ENCODE measurements around the gene SIRPG. TPM values are rescaled to one million over a fixed set of nuclear protein-coding genes. Genes with fewer than 3 reads are reported as not detected.
"Not testable (repeated sequence)": the region's sequence is repeated elsewhere in the genome, so short reads cannot be mapped to it uniquely, and the experiment has no call there.

SIRPG gene
- total and polyA plus RNA-seq, 2 donors: 26.0 to 51.0 TPM

DNA sequence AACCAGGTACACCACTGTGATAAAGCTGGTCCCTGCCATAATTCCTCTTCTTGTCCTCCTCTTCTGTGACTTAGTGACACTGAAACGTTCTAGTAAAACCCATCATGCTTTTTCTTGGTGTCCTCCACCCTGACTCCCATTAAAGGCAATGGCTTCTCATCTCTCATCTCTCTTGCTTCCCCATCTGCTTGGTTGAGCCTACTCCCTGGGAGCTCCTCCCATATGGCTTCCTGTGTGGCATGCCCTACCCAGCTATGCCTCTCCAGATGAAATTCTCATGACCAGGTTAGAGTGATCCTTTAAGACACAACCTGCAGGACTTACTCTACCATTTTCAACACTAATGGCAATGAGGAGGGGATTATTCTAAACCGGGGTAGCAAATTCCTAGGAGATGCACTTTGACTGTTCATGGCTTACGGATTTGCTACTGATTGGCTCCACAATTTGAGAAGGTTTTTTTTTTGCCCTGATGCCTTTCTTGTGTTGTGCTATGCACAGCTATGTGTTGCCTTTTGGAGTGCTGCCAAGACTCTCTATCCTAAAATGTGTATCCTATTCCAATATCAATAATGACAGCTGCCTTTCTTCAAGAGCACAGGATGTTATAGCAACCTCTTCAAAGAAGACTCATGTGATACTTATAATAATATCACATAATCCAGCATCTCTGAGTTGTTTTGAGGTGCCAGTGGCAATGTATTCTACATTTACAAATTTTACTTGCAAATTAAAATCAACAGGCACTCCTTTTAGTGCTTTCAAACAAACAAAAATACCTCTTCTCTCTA lies 6.1 kb downstream of the SIRPG start:
- no peak overlapping the region for H3K4me3 ChIP-seq (ENCODE audit: low read length in 2 of 2)
- WGBS: 84% methylated on average over 3 of the region's 3 CpGs
- no peaks in the 10 kb centered on the region for H3K36me3 ChIP-seq (ENCODE audit: control insufficient read depth in 2 of 2, insufficient read depth in 2 of 2, low read length in 1 of 2)
- H3K9me3 ChIP-seq (ENCODE audit: control insufficient read depth in 2 of 2, insufficient read depth in 1 of 2, low read length in 1 of 2): peaks cover 1 to 2% of the 10 kb centered on the region in 2 donors
- no peak overlapping the region for H3K27ac ChIP-seq (ENCODE audit: low read depth in 1 of 2, low read length in 1 of 2)
- H3K4me1 ChIP-seq (ENCODE audit: control insufficient read depth in 2 of 2, insufficient read depth in 2 of 2, low read length in 2 of 2): peaks cover 0 to 10% of the 10 kb centered on the region in 2 donors
- no peaks in the 10 kb centered on the region for H3K27me3 ChIP-seq (ENCODE audit: control insufficient read depth in 2 of 2, insufficient read depth in 1 of 2, low read length in 1 of 2)
- no peak for DNase-seq (ENCODE audit: low read depth in 6 of 9, low spot score in 9 of 9)

- 94% methylated on average over 5 of the region's 5 CpGs for WGBS
Observed at GRCh38 chr20:1648101-1648500, 9.5 kb downstream of the SIRPG start.

DNA sequence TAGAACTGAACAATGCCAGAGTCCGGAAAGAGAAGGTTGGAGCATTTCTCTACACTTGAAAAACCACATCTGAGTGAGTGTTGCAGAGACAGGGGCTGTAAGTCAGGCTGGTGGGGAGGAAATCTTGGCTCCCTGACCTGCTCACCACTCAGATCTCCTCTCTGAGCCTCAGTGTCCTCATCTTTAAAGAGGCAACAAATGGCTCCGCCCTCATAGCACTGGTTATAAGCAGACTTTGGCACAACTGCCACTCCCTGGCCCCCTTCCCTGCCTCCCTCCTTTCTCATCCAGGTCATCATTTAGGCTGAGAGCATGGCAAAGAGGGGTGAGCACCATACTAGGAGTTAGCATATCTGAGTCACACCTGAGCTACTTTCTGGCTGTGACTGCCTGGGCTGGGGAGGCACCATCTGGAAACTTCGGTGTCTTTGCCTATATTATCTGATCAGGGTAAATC lies 10.6 kb downstream of the SIRPG start:
- Histone ChIP-seq H3K4me3 (ENCODE audit: low read length in 2 of 2) (no peak overlapping the region), H3K36me3 (ENCODE audit: control insufficient read depth in 2 of 2, insufficient read depth in 2 of 2, low read length in 1 of 2) (no peaks in the 10 kb centered on the region), H3K9me3 (ENCODE audit: control insufficient read depth in 2 of 2, insufficient read depth in 1 of 2, low read length in 1 of 2) (no peaks in the 10 kb centered on the region), H3K27ac (ENCODE audit: low read depth in 1 of 2, low read length in 1 of 2) (no peak overlapping the region), H3K4me1 (ENCODE audit: control insufficient read depth in 2 of 2, insufficient read depth in 2 of 2, low read length in 2 of 2) (peaks cover 0 to 10% of the 10 kb centered on the region in 2 donors), H3K27me3 (ENCODE audit: control insufficient read depth in 2 of 2, insufficient read depth in 1 of 2, low read length in 1 of 2) (no peaks in the 10 kb centered on the region)
- DNase-seq (ENCODE audit: low read depth in 6 of 9, low spot score in 9 of 9): no peak
- WGBS: 87% methylated on average over 3 of the region's 3 CpGs

More at GRCh38 chr20:1648101-1648500, 9.5 kb downstream of the SIRPG start:
- Histone ChIP-seq H3K27me3 (ENCODE audit: control insufficient read depth in 2 of 2, insufficient read depth in 1 of 2, low read length in 1 of 2) (no peaks in the 10 kb centered on the region), H3K36me3 (ENCODE audit: control insufficient read depth in 2 of 2, insufficient read depth in 2 of 2, low read length in 1 of 2) (no peaks in the 10 kb centered on the region), H3K4me1 (ENCODE audit: control insufficient read depth in 2 of 2, insufficient read depth in 2 of 2, low read length in 2 of 2) (peaks cover 0 to 10% of the 10 kb centered on the region in 2 donors), H3K27ac (ENCODE audit: low read depth in 1 of 2, low read length in 1 of 2) (no peak overlapping the region), H3K4me3 (ENCODE audit: low read length in 2 of 2) (no peak overlapping the region), H3K9me3 (ENCODE audit: control insufficient read depth in 2 of 2, insufficient read depth in 1 of 2, low read length in 1 of 2) (no peaks in the 10 kb centered on the region)
- DNase-seq (ENCODE audit: low read depth in 6 of 9, low spot score in 9 of 9): no peak

GRCh38 chr20:1644101-1644962 lies 13.2 kb downstream of the SIRPG start:
- DNase-seq (ENCODE audit: low read depth in 6 of 9, low spot score in 9 of 9): no peak
- WGBS: 96% methylated on average over 8 of the region's 8 CpGs
- Histone ChIP-seq H3K4me3 (ENCODE audit: low read length in 2 of 2) (no peak overlapping the region), H3K9me3 (ENCODE audit: control insufficient read depth in 2 of 2, insufficient read depth in 1 of 2, low read length in 1 of 2) (no peaks in the 10 kb centered on the region), H3K36me3 (ENCODE audit: control insufficient read depth in 2 of 2, insufficient read depth in 2 of 2, low read length in 1 of 2) (no peaks in the 10 kb centered on the region), H3K27me3 (ENCODE audit: control insufficient read depth in 2 of 2, insufficient read depth in 1 of 2, low read length in 1 of 2) (no peaks in the 10 kb centered on the region), H3K4me1 (ENCODE audit: control insufficient read depth in 2 of 2, insufficient read depth in 2 of 2, low read length in 2 of 2) (peaks cover 0 to 3% of the 10 kb centered on the region in 2 donors), H3K27ac (ENCODE audit: low read depth in 1 of 2, low read length in 1 of 2) (no peak overlapping the region)

- not testable (repeated sequence) for H3K27ac ChIP-seq (ENCODE audit: low read depth in 1 of 2, low read length in 1 of 2); H3K4me1 ChIP-seq (ENCODE audit: control insufficient read depth in 2 of 2, insufficient read depth in 2 of 2, low read length in 2 of 2); DNase-seq (ENCODE audit: low read depth in 6 of 9, low spot score in 9 of 9); H3K27me3 ChIP-seq (ENCODE audit: control insufficient read depth in 2 of 2, insufficient read depth in 1 of 2, low read length in 1 of 2); H3K9me3 ChIP-seq (ENCODE audit: control insufficient read depth in 2 of 2, insufficient read depth in 1 of 2, low read length in 1 of 2); H3K4me3 ChIP-seq (ENCODE audit: low read length in 2 of 2); H3K36me3 ChIP-seq (ENCODE audit: control insufficient read depth in 2 of 2, insufficient read depth in 2 of 2, low read length in 1 of 2)
- WGBS: 97% methylated on average over 2 of the region's 2 CpGs
Observed at GRCh38 chr20:1638643-1639042, 18.9 kb downstream of the SIRPG start.

DNA sequence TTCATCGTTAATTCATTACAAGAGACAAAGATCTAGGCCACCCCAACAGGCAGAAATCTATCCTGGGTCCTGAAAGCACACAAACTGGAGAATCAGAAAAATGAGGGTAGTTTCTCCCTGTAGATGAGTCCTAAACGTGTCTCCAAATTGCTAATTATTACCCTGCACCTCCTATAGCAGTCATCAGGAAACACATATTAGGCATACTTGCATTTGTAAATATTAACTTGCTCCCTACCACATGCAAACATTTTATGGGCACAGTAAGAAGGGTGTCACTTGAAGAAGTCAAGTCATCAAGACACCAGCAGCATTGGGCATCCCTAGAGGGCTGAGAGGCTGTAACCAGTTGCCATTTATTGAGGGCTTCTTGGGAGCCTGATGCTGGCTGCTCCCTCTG lies 19.8 kb downstream of the SIRPG start:
- Histone ChIP-seq H3K4me3 (ENCODE audit: low read length in 2 of 2) (no peak overlapping the region), H3K4me1 (ENCODE audit: control insufficient read depth in 2 of 2, insufficient read depth in 2 of 2, low read length in 2 of 2) (no peaks in the 10 kb centered on the region), H3K36me3 (ENCODE audit: control insufficient read depth in 2 of 2, insufficient read depth in 2 of 2, low read length in 1 of 2) (no peaks in the 10 kb centered on the region), H3K9me3 (ENCODE audit: control insufficient read depth in 2 of 2, insufficient read depth in 1 of 2, low read length in 1 of 2) (no peaks in the 10 kb centered on the region), H3K27ac (ENCODE audit: low read depth in 1 of 2, low read length in 1 of 2) (no peak overlapping the region), H3K27me3 (ENCODE audit: control insufficient read depth in 2 of 2, insufficient read depth in 1 of 2, low read length in 1 of 2) (no peaks in the 10 kb centered on the region)
- DNase-seq (ENCODE audit: low read depth in 6 of 9, low spot score in 9 of 9): no peak
- WGBS: 95% methylated on average over 2 of the region's 2 CpGs

GRCh38 chr20:1637226-1637625 lies 20.4 kb downstream of the SIRPG start:
- 76% methylated on average over 2 of the region's 2 CpGs for WGBS
- no peak for DNase-seq (ENCODE audit: low read depth in 6 of 9, low spot score in 9 of 9)
- no peaks in the 10 kb centered on the region for H3K36me3 ChIP-seq (ENCODE audit: control insufficient read depth in 2 of 2, insufficient read depth in 2 of 2, low read length in 1 of 2)
- H3K27me3 ChIP-seq (ENCODE audit: control insufficient read depth in 2 of 2, insufficient read depth in 1 of 2, low read length in 1 of 2): no peaks in the 10 kb centered on the region
- no peak overlapping the region for H3K4me3 ChIP-seq (ENCODE audit: low read length in 2 of 2)
- H3K27ac ChIP-seq (ENCODE audit: low read depth in 1 of 2, low read length in 1 of 2): no peak overlapping the region
- no peaks in the 10 kb centered on the region for H3K4me1 ChIP-seq (ENCODE audit: control insufficient read depth in 2 of 2, insufficient read depth in 2 of 2, low read length in 2 of 2)
- H3K9me3 ChIP-seq (ENCODE audit: control insufficient read depth in 2 of 2, insufficient read depth in 1 of 2, low read length in 1 of 2): no peaks in the 10 kb centered on the region

GRCh38 chr20:1636621-1637020 lies 21.0 kb downstream of the SIRPG start:
- Histone ChIP-seq H3K36me3 (ENCODE audit: control insufficient read depth in 2 of 2, insufficient read depth in 2 of 2, low read length in 1 of 2) (no peaks in the 10 kb centered on the region), H3K4me1 (ENCODE audit: control insufficient read depth in 2 of 2, insufficient read depth in 2 of 2, low read length in 2 of 2) (no peaks in the 10 kb centered on the region), H3K27me3 (ENCODE audit: control insufficient read depth in 2 of 2, insufficient read depth in 1 of 2, low read length in 1 of 2) (no peaks in the 10 kb centered on the region), H3K27ac (ENCODE audit: low read depth in 1 of 2, low read length in 1 of 2) (no peak overlapping the region), H3K9me3 (ENCODE audit: control insufficient read depth in 2 of 2, insufficient read depth in 1 of 2, low read length in 1 of 2) (no peaks in the 10 kb centered on the region), H3K4me3 (ENCODE audit: low read length in 2 of 2) (no peak overlapping the region)
- no peak for DNase-seq (ENCODE audit: low read depth in 6 of 9, low spot score in 9 of 9)
- 93% methylated on average over 2 of the region's 2 CpGs for WGBS
